CD4-positive, alpha-beta T cell treated with Interleukin-2 at 100 ng/mL for 4 hours (primary cell): ENCODE results near the gene METTL15.
A peak's percentile ranks its signal among the peaks of the same experiment; 100 is the strongest.
"Not testable (repeated sequence)": the region's sequence is repeated elsewhere in the genome, so short reads cannot be mapped to it uniquely, and the experiment has no call there.

Experiments used
- DNase-seq: peaks from one replicate; pipeline ENCODE4 v3.0.0-alpha.2; 2020; ENCODE audit warnings: low spot score

The METTL15 gene

GRCh38 chr11:28107750-28108618, at the start of gene METTL15, which contains the start of gene KIF18A:
Gene METTL15 (plus strand): TSS chr11:28108388. CDS start chr11:28113335, 4,947 bp downstream.
Gene KIF18A (minus strand): TSS chr11:28108156. CDS start chr11:28097947, 10,209 bp downstream.
- peak; percentile 98 for DNase-seq

DNA sequence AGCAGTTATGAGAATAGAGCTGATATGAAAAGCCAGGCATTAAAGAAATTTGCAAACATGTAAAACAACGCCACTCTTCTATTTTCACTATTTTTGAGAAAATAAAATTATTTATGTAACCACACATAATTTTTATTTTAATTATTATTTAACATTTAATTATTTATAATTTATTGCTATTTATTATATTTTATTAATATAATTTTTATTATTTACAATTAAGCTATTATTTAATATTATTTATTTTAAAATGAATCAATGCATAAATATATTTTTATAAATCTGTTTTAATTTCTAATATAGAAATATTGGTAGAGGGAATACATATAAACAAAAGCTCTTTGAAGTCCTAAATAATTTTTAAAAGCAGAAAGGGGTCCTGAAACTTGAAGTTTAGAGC, 36.9 kb upstream of the METTL15 start:
- no peak for DNase-seq

DNA sequence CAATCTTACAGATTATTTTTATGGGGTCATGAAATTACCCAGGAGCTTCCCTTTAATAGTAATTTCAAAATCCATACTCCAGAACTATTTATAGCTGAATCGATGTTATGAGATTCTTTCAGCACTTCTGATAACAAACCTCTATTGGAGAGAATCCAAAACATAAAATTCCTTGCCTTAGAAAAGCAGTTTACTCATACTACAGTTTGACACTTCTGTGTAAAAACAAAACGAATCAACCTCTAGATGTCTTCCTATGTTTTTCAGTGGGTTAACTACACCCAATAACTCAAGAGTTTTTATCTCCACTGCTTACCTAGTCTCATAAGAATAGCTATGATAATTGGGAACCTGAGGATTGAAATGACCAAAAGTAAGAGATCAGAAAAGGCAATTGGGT, 35.9 kb upstream of the METTL15 start:
- DNase-seq: no peak

DNA sequence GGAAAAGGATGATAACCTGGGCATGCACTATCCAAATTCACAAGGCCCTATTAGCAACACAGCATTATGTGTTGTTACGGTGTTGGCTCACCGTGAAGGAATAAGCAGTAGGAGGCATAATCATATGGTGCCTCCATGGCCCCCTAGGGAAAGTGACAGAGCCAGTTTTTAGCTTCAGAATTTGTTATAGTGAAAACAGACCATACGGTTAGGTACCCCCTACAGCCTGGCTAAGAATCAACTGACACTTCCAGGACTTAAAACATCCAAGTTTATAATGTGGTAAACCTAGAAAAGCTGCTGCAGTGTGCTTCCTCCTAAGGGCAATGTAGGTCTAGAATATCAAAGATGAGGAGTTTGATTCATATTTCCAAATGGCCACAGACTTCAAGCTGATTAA, 30.7 kb upstream of the METTL15 start:
- DNase-seq: no peak

DNA sequence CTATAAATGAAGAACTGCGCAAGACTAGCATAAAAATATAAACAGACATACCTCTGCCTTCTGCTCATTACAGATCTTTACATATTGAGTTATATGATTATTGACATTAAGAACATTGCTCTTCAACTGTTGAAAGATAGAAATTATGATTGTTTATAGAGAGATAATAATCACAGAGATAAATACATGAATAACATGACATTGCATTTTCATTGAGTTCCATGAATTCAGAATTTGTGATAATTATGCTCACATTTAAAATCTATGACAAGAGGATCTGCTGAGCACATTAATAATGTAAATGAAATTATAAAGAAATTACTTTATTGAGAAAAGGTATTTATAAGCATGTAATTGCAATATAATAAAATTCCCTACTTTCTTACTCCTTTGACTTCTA, 25.1 kb upstream of the METTL15 start:
- no peak for DNase-seq

DNA sequence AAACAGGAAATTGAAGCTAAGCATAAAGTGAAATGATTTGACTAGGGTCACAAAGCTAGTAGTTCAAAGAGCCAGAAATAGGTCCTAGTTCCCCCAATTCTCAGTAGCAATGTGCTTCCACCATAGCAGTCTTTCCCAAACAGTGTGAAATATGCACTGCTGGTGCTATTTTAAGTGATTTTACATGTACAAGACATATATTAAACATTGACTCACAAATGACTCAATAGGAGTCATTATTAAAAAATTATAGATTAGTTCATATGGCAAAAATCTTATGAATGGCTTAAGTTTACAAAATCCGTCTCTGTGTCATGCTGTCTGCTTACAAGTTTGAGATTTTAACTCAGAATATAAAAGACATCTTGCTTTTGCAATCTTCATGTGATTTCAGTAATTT, 21.6 kb upstream of the METTL15 start:
- DNase-seq: no peak

- DNase-seq: not testable (repeated sequence)
These were observed 21.0 kb upstream of the METTL15 start for GRCh38 chr11:28087192-28087591.

- not testable (repeated sequence) for DNase-seq
These were observed 20.5 kb upstream of the METTL15 start for GRCh38 chr11:28087693-28088092.

GRCh38 chr11:28089378-28089777, 18.8 kb upstream of the METTL15 start:
- DNase-seq: no peak

DNA sequence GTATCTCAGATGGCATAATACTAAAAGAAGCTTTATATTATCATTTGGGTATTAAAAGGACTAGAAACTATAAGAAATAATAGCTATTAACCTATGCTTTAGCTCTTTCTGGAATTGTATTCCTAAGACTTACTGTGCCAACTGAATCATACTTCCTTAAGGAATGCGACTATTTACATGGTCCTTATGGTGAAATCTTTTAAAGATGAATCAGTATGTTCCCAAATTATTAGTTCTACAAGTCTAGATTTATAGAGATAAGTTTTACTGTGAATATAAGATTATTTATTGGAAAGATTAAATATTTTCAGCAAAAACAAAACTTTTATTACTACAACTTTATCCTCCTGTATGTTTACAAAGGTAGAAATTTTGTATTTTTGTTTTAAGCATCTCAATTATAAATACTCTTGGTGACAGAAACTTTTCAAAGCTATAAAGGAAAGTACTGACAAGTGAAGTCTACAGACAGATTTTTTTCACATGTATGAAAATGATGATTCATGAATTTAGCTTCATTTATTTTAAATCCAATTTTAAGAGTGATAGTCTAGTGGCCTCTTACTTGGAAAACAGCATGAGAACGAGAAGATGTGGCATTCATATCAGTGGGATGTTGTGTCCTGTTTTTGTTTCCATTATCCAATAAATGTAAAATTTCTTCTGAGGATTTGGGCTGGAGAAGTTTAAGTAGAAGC, 18.0 kb upstream of the METTL15 start:
- no peak for DNase-seq

DNA sequence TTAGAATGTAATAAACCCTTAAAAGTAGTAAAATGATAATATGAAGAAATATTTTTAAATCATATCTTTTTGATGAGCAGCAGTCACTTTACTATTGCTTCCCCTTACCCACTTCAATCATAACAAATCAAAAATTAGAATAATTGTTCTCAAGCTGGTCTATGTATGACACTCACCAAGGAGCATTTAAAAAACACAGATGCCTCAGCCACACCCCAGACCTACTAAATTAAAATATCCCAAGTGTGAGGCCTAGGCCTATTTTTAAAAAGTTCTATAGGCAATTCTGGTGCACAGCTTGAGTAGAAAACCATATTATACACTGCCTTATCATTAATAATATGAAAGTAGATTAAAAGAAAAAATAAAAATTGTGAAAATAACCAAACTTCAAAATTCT, 15.4 kb upstream of the METTL15 start:
- no peak for DNase-seq

DNA sequence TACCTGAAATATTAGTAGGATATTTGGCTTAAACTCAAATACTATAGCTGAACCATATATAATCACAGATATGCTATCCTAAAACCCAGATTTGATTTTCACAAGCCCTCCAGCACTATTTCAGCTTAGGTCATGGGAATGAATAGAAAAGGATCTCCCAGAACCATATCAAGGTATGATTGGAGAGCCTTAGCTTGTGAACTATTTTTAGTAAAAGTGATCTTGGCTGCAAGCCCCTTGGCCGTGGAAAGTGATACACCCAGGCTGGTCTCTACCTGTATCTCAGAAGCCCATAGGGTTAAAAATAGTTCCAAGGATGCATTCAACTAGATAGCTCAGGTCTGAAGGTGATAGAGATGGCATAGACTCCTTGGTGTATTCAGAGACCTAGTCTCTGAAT, 9.9 kb upstream of the METTL15 start:
- no peak for DNase-seq

- DNase-seq: no peak
These were observed 8.5 kb upstream of the METTL15 start for GRCh38 chr11:28099715-28100114.

DNA sequence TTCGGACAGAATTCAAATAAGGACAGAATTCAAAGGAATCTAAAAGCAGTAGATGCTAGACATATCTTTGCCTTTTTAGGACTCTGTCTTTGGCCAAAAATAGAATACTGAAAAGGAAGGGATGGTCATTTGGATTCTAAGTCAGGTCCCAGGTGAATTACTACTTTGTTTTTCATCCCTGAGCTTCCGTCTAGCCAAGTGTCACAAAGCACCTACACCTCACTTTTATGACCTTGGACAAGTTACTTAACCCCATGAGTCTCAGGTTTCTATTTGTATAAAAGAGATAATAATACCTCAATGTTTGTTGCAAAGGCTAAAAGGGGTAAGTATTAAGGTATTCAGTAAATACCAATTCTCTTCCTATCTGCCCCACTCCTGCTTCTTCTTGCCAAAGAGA, 7.5 kb upstream of the METTL15 start:
- no peak for DNase-seq

DNA sequence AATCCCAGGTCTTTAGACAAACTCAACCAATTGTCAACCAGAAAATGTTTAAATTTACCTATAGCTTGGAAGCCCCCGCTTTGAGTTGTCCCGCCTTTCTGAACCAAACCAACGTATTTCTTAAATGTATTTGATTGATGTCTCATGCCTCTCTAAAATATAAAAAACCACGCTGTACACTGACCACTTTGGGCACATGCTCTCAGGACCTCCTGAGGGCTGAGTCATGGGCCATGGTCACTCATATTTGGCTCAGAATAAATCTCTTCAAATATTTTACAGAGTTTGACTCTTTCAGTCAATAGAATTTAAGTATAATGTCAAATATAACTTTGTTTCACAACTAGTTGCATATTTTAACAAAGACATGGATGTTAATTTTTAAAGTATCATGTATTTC, 5.9 kb upstream of the METTL15 start:
- not testable (repeated sequence) for DNase-seq

DNA sequence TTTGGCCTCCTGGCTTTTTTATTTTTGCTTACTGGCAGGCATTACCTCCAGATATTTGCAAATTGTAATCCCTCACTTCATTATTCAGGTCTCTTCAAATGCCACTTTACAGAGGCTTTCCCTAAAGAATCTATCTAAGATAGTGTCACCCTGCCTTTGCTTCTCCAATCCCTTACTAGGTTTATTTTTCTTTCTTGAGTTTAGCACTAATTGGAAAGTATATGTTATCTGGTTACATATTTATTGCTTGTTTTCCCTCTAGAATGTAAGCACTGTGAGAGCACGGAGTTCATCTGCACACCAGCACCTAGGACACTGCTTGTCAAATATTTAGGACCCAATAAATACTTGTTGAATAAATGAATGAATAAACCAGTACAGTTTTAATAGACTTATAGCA, 3.8 kb upstream of the METTL15 start:
- DNase-seq: no peak

GRCh38 chr11:28104984-28105383, 3.2 kb upstream of the METTL15 start:
- DNase-seq: no peak

- DNase-seq: no peak
These were observed 2.3 kb upstream of the METTL15 start for GRCh38 chr11:28105869-28106268.

- no peak for DNase-seq
These were observed 1.7 kb upstream of the METTL15 start for GRCh38 chr11:28106353-28107043.

- DNase-seq: peak; percentile 29
These were observed 918 bp upstream of the METTL15 start for GRCh38 chr11:28107191-28107749.

- DNase-seq: no peak
These were observed 770 bp downstream of the METTL15 start for GRCh38 chr11:28108958-28109357.

GRCh38 chr11:28110108-28110820, 2.1 kb downstream of the METTL15 start:
- DNase-seq: peak; percentile 71
